SK-N-SH (cell line): ENCODE results near the gene ALDH3B1. TPM values are rescaled to one million over a fixed set of nuclear protein-coding genes. Genes with fewer than 3 reads are reported as not detected.

Source experiments
- CTCF ChIA-PET: fragments of 300-600, 350-600 bp; formaldehyde crosslinking; extraction: SDS; loops from one replicate; lab custom pipeline; 2021; lab: Yijun Ruan, JAX
- POLR2A ChIA-PET: fragments of 350-600 bp; sonication (Branson Sonifier 250); formaldehyde crosslinking; extraction: SDS; loops from one replicate; lab custom pipeline; 2020; ENCODE audit warnings: antibody characterized with exemption, inconsistent platforms; lab: Yijun Ruan, JAX
- DNase-seq: peaks from one replicate; pipeline ENCODE4 v3.0.0; 2012
- H2AFZ ChIP-seq: fragments of 200-600 bp; sonication (generic); 2 replicates; pipeline ENCODE4 v1.8.1; 2016; ENCODE audit warnings: antibody characterized with exemption, mild to moderate bottlenecking, low read depth
- H3F3A ChIP-seq: fragments of 200-600 bp; sonication (generic); replicated peaks from 2 replicates; pipeline ENCODE3; 2016; ENCODE audit warnings: antibody characterized with exemption, mild to moderate bottlenecking; ENCODE audit not compliant: insufficient read depth
- H3K27ac ChIP-seq, 2 experiments: fragments of 200-500 bp in 1 of 2; fragments of 200-600 bp in 1 of 2; sonication (Bioruptor generic) in 1 of 2; sonication (generic), shearing (Covaris generic) in 1 of 2; 2 replicates each; pipeline versions ENCODE4 v1.5.1 to v1.6.1; 2014 to 2016; ENCODE audit warnings: low read depth in 2 of 2, inconsistent platforms in 1 of 2, low read length in 1 of 2, mild to moderate bottlenecking in 1 of 2, mixed read lengths in 1 of 2
- H3K27me3 ChIP-seq: fragments of 200-600 bp; sonication (generic), shearing (Covaris generic); 2 replicates; pipeline ENCODE4 v1.6.1; 2016; ENCODE audit warnings: mixed run types; ENCODE audit not compliant: insufficient read depth
- H3K36me3 ChIP-seq, 2 experiments: fragments of 200-500 bp in 1 of 2; fragments of 200-600 bp in 1 of 2; sonication (Bioruptor generic) in 1 of 2; sonication (generic) in 1 of 2; replicated peaks in 1 of 2; 2 replicates each; pipeline versions ENCODE3 to v1.5.1; 2014 to 2016; ENCODE audit warnings: low read length in 1 of 2, mild to moderate bottlenecking in 1 of 2; ENCODE audit not compliant: insufficient read depth in 2 of 2, control insufficient read depth in 1 of 2
- H3K4me1 ChIP-seq, 2 experiments: fragments of 200-500 bp in 1 of 2; fragments of 200-600 bp in 1 of 2; sonication (Bioruptor generic) in 1 of 2; sonication (generic), shearing (Covaris generic) in 1 of 2; 2 replicates each; pipeline versions ENCODE4 v1.5.1 to v1.6.1; 2014 to 2016; ENCODE audit warnings: low read depth in 1 of 2, low read length in 1 of 2, mixed run types in 1 of 2; ENCODE audit not compliant: insufficient read depth in 2 of 2, control insufficient read depth in 1 of 2
- H3K4me2 ChIP-seq: fragments of 200-600 bp; sonication (generic), shearing (Covaris generic); 2 replicates; pipeline ENCODE4 v1.6.1; 2017; ENCODE audit warnings: mixed run types
- H3K4me3 ChIP-seq, 2 experiments: fragments of 200-500 bp in 1 of 2; fragments of 200-600 bp in 1 of 2; sonication (Bioruptor generic) in 1 of 2; sonication (generic), shearing (Covaris generic) in 1 of 2; 2 replicates each; pipeline versions ENCODE4 v1.5.1 to v1.8.1; 2014 to 2016; ENCODE audit warnings: low read depth in 2 of 2, inconsistent platforms in 1 of 2, low read length in 1 of 2, mild to moderate bottlenecking in 1 of 2, mixed read lengths in 1 of 2, moderate library complexity in 1 of 2
- H3K79me2 ChIP-seq: fragments of 200-600 bp; sonication (generic); 2 replicates; pipeline ENCODE4 v1.8.1; 2017; ENCODE audit warnings: mild to moderate bottlenecking; ENCODE audit not compliant: insufficient read depth
- H3K9ac ChIP-seq: fragments of 200-600 bp; sonication (generic); 2 replicates; pipeline ENCODE4 v1.6.1; 2017; ENCODE audit warnings: mixed run types
- H3K9me2 ChIP-seq: fragments of 200-600 bp; sonication (generic); 2 replicates; pipeline ENCODE4 v1.6.1; 2017; ENCODE audit warnings: mixed run types
- H3K9me3 ChIP-seq: fragments of 200-600 bp; sonication (generic); 2 replicates; pipeline ENCODE4 v1.6.1; 2017; ENCODE audit warnings: mixed run types, mild to moderate bottlenecking, moderate library complexity
- H4K20me1 ChIP-seq: fragments of 200-600 bp; sonication (generic); 2 replicates; pipeline ENCODE4 v1.6.1; 2017; ENCODE audit warnings: mild to moderate bottlenecking, mixed run types; ENCODE audit not compliant: insufficient read depth
- EP300 ChIP-seq, 2 experiments: IDR thresholded peaks; 2 replicates each; pipeline versions ENCODE4 v1.4.0 to v1.6.1; 2012; ENCODE audit warnings: borderline replicate concordance in 1 of 2, low read depth in 1 of 2, low read length in 1 of 2
- EZH2phosphoT487 ChIP-seq: fragments of 200-600 bp; sonication (generic); IDR thresholded peaks from 2 replicates; pipeline ENCODE4 v1.6.1; 2017; ENCODE audit warnings: low read depth, mixed run types, mild to moderate bottlenecking, antibody characterized with exemption, moderate library complexity, borderline replicate concordance
- GABPA ChIP-seq: IDR thresholded peaks from 2 replicates; pipeline ENCODE4 v1.4.0; 2012; ENCODE audit warnings: low read depth, mild to moderate bottlenecking
- GATA2 ChIP-seq: sonication (generic); formaldehyde crosslinking; IDR thresholded peaks from 2 replicates; pipeline ENCODE4 v1.5.0; 2020; ENCODE audit warnings: mild to moderate bottlenecking, missing genetic modification reagents
- MEF2A ChIP-seq: IDR thresholded peaks from 2 replicates; pipeline ENCODE4 v1.4.0; 2012; ENCODE audit warnings: low read depth, borderline replicate concordance
- NRF1 ChIP-seq: IDR thresholded peaks from 2 replicates; pipeline ENCODE4 v1.6.1; 2012; ENCODE audit warnings: low read depth, mild to moderate bottlenecking, low read length
- RCOR1 ChIP-seq: fragments of 150-350 bp; IDR thresholded peaks from 2 replicates; pipeline ENCODE4 v1.6.1; 2017; ENCODE audit warnings: antibody characterized with exemption, low read length
- RFX5 ChIP-seq: IDR thresholded peaks from 2 replicates; pipeline ENCODE4 v1.6.1; 2012; ENCODE audit warnings: mild to moderate bottlenecking, improper control_type of control experiment, low read length
- SIN3A ChIP-seq: IDR thresholded peaks from 2 replicates; pipeline ENCODE4 v1.6.1; 2012; ENCODE audit warnings: low read depth, mild to moderate bottlenecking, low read length, moderate library complexity, borderline replicate concordance
- SMC3 ChIP-seq: IDR thresholded peaks from 2 replicates; pipeline ENCODE4 v1.6.1; 2012; ENCODE audit warnings: low read depth, low read length, improper control_type of control experiment
- YY1 ChIP-seq: IDR thresholded peaks from 2 replicates; pipeline ENCODE4 v1.4.0; 2012; ENCODE audit warnings: low read depth, mild to moderate bottlenecking
- WGBS: methylation state at CpG from one replicate; pipeline ENCODE4 v1.1.6; 2017; ENCODE audit warnings: low lambda C conversion rate; 5-methylcytosine and 5-hydroxymethylcytosine counted together
- polyA plus RNA-seq, 3 experiments: library from polyadenylated mRNA; depleted of rRNA; stranded (reverse); fragments of >200 nt; gene quantifications; 2 replicates each; pipeline ENCODE4 v1.2.3, GENCODE V29; 2012
- TF ChIP-seq, protein P1 (sequence below): IDR thresholded peaks from 2 replicates; pipeline ENCODE4 v1.6.1; 2012; ENCODE audit warnings: mild to moderate bottlenecking, low read depth, low read length, moderate library complexity

The ALDH3B1 gene
- polyA plus RNA-seq, 1 of the 3 experiments (the other 2 are of a cell fraction): 14.9 TPM

GRCh38 chr11:68040101-68040956, 30.2 kb downstream of the ALDH3B1 start:
- POLR2A ChIA-PET: no interaction called here
- TF ChIP-seq EP300 (IDR thresholded peaks at IDR 0.05; ENCODE audit: borderline replicate concordance in 1 of 2, low read depth in 1 of 2, low read length in 1 of 2): 0 out of 4 replicates have a peak, but pooled peaks of 1 of the 2 experiments have one; percentile 10
- TF ChIP-seq NRF1: no peak
- TF ChIP-seq, all 33 proteins: peak for 1
- Histone ChIP-seq H2AFZ (peak overlapping the region; percentile 86; the same call in 1 of the 2 replicates), H3K9me2 (no peaks in the 10 kb centered on the region), H3K27me3 (no peaks in the 10 kb centered on the region), H3K9ac (peak overlapping the region; percentile 64), H4K20me1 (no peaks in the 10 kb centered on the region), H3K27ac (peak overlapping the region; percentile 44 to 53; a peak in 2 of 4 replicates), H3K4me2 (peak overlapping the region; percentile 63), H3K36me3 (peaks cover 0 to 6% of the 10 kb centered on the region in 2 experiments), H3K79me2 (no peaks in the 10 kb centered on the region), H3K4me3 (no peak overlapping the region), H3K4me1 (peaks cover 12 to 20% of the 10 kb centered on the region in 2 experiments; a peak in 2 of 4 replicates), H3F3A (peaks cover under 1% of the 10 kb centered on the region), H3K9me3 (no peaks in the 10 kb centered on the region)
- peak; percentile 86 for DNase-seq
- WGBS: 69% methylated on average over 17 of the region's 22 CpGs
- CTCF ChIA-PET: interaction anchor here (0.9 to 1.7 kb wide), 3 partner anchors 11 to 169 kb away, joined by 3 to 5 read pairs (median 4); no protein-coding TSS in a partner anchor

DNA sequence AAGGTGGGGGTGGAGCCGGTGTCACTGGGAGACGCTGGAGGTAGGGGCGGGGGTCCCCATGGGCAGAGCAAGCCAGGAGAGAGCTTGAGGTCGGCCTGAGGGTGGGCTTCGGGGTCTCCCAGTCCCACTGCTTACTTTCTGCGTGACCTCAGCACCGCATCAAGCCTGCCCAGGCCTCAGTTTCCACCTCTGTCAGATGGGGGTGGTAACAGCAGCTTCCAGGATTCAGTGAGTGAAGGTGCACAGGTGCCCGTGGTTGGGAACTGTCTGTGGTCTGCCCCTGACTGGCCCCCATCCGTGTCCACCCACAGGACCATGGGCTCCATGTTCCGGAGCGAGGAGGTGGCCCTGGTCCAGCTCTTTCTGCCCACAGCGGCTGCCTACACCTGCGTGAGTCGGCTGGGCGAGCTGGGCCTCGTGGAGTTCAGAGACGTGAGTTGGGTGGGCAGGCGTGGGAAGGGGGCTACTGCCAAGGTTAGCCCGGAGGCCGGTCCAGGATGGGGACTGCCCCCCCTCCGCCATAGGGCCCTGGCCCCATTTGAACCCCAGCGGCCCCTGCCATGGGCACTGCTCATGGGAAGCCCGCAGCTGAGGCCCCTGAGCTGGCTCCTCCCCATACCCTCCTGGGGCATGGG, 30.9 kb downstream of the ALDH3B1 start:
- no peak overlapping the region; a peak in 1 of 4 replicates for H3K27ac ChIP-seq
- H3F3A ChIP-seq: no peaks in the 10 kb centered on the region
- H3K27me3 ChIP-seq: no peaks in the 10 kb centered on the region
- peak overlapping the region; percentile 86; the same call in 1 of the 2 replicates for H2AFZ ChIP-seq
- peaks cover 12 to 20% of the 10 kb centered on the region in 2 experiments; a peak in 2 of 4 replicates for H3K4me1 ChIP-seq
- ChIA-PET POLR2A (no interaction called here), CTCF (interaction anchor here (0.9 to 1.7 kb wide), 5 partner anchors 10 to 168 kb away, joined by 3 to 5 read pairs (median 3); no protein-coding TSS in a partner anchor)
- H3K9ac ChIP-seq: peak overlapping the region; percentile 64; the same call in 1 of the 2 replicates
- H3K4me2 ChIP-seq: 0 out of 2 replicates have a peak overlapping the region, but pooled peaks have one; percentile 63
- 90% methylated on average over 15 of the region's 23 CpGs for WGBS
- no peak overlapping the region for H3K4me3 ChIP-seq
- no peaks in the 10 kb centered on the region for H3K9me3 ChIP-seq
- H4K20me1 ChIP-seq: no peaks in the 10 kb centered on the region
- H3K79me2 ChIP-seq: no peaks in the 10 kb centered on the region
- H3K9me2 ChIP-seq: no peaks in the 10 kb centered on the region
- DNase-seq: peak; percentile 38
- peaks cover 0 to 5% of the 10 kb centered on the region in 2 experiments for H3K36me3 ChIP-seq
- TF ChIP-seq SMC3: no peak
- no peak for TF ChIP-seq RCOR1
- TF ChIP-seq GATA2 (CRISPR knock-in tag): no peak

DNA sequence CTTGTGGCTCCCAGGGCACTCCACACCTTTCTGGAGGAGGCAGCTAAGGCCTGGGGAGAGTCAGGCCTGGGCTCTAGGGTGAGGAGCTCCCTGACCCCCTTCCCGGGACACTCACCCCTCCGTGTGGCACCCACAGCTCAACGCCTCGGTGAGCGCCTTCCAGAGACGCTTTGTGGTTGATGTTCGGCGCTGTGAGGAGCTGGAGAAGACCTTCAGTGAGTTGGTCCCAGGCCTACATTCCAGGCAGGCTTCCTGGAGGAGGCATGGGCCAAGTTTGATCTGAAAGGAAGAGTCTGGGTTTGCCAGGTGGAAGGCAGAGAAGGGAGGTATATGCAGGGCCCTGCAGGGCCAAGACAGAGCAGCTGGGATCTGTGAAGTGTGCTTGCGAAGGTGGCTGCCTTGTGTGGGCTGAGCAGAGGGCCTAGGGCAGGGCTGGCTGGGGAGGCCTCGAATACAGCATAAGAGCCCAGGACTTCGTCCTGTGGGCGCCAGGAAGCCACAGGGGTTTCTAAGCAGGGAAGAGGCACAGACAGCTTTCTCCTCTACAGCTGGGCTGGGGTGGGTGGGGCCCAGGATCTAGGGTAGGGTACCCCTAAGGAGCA, 31.6 kb downstream of the ALDH3B1 start:
- ChIA-PET CTCF (interaction anchor here (0.9 to 1.7 kb wide), 5 partner anchors 10 to 167 kb away, joined by 3 to 5 read pairs (median 3); no protein-coding TSS in a partner anchor), POLR2A (no interaction called here)
- H3K27me3 ChIP-seq: no peaks in the 10 kb centered on the region
- DNase-seq: no peak
- no peak overlapping the region for H3K4me3 ChIP-seq
- H3K9me3 ChIP-seq: no peaks in the 10 kb centered on the region
- no peak overlapping the region for H3K27ac ChIP-seq
- H3K9ac ChIP-seq: no peak overlapping the region
- no peak overlapping the region for H3K4me2 ChIP-seq
- no peaks in the 10 kb centered on the region for H3K36me3 ChIP-seq
- 93% methylated on average over 11 of the region's 12 CpGs for WGBS
- no peak overlapping the region for H2AFZ ChIP-seq
- H3K4me1 ChIP-seq: peaks cover 12 to 20% of the 10 kb centered on the region in 2 experiments; a peak in 2 of 4 replicates
- no peaks in the 10 kb centered on the region for H3F3A ChIP-seq
- no peaks in the 10 kb centered on the region for H4K20me1 ChIP-seq
- H3K9me2 ChIP-seq: no peaks in the 10 kb centered on the region
- no peaks in the 10 kb centered on the region for H3K79me2 ChIP-seq
- TF ChIP-seq SIN3A (no peak), RFX5 (no peak), MEF2A (no peak), EZH2phosphoT487 (no peak), GABPA (no peak), YY1 (no peak), GATA2 (CRISPR knock-in tag) (no peak)
- TF ChIP-seq, protein P1, sequence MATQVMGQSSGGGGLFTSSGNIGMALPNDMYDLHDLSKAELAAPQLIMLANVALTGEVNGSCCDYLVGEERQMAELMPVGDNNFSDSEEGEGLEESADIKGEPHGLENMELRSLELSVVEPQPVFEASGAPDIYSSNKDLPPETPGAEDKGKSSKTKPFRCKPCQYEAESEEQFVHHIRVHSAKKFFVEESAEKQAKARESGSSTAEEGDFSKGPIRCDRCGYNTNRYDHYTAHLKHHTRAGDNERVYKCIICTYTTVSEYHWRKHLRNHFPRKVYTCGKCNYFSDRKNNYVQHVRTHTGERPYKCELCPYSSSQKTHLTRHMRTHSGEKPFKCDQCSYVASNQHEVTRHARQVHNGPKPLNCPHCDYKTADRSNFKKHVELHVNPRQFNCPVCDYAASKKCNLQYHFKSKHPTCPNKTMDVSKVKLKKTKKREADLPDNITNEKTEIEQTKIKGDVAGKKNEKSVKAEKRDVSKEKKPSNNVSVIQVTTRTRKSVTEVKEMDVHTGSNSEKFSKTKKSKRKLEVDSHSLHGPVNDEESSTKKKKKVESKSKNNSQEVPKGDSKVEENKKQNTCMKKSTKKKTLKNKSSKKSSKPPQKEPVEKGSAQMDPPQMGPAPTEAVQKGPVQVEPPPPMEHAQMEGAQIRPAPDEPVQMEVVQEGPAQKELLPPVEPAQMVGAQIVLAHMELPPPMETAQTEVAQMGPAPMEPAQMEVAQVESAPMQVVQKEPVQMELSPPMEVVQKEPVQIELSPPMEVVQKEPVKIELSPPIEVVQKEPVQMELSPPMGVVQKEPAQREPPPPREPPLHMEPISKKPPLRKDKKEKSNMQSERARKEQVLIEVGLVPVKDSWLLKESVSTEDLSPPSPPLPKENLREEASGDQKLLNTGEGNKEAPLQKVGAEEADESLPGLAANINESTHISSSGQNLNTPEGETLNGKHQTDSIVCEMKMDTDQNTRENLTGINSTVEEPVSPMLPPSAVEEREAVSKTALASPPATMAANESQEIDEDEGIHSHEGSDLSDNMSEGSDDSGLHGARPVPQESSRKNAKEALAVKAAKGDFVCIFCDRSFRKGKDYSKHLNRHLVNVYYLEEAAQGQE: no peak
